Right atrium auricular region (tissue), 2 donors: ENCODE measurements around the gene RIMBP2. TPM values are rescaled to one million over a fixed set of nuclear protein-coding genes. Genes with fewer than 3 reads are reported as not detected.

Experiments
- DNase-seq: peaks from one replicate; pipeline ENCODE4 v3.0.0-alpha.2; 2019; ENCODE audit warnings: low spot score
- H3K27ac ChIP-seq, 2 donors: fragments of 200-600 bp; sonication (generic); 1 replicate in 1 of 2; 2 replicates in 1 of 2; pipeline ENCODE4 v1.5.1; 2016 to 2019
- H3K27me3 ChIP-seq, 2 donors: fragments of 200-600 bp; sonication (generic); one replicate each; pipeline versions ENCODE4 v1.5.1 to v1.6.0; 2017 to 2019
- H3K36me3 ChIP-seq: fragments of 200-600 bp; sonication (generic); one replicate; pipeline ENCODE4 v1.5.1; 2016
- H3K4me1 ChIP-seq, 2 donors: fragments of 200-600 bp; sonication (generic); one replicate each; pipeline versions ENCODE4 v1.5.1 to v1.6.0; 2017 to 2019
- H3K4me3 ChIP-seq, 2 donors: fragments of 200-600 bp; sonication (generic); 1 replicate in 1 of 2; 2 replicates in 1 of 2; pipeline ENCODE4 v1.5.1; 2017 to 2019; ENCODE audit warnings: mild to moderate bottlenecking in 1 of 2, moderate library complexity in 1 of 2
- H3K9me3 ChIP-seq, 2 donors: fragments of 200-600 bp; sonication (generic); one replicate each; pipeline ENCODE4 v1.5.1; 2019
- total RNA-seq, 2 donors: library from RNA; depleted of rRNA; stranded (reverse); fragments of >200 nt; gene quantifications; one replicate each; pipeline ENCODE4 v1.1.0, GENCODE V29; 2016
- TF ChIP-seq, protein P1 (sequence below), 2 donors: fragments of 200-600 bp; sonication (generic); IDR thresholded peaks; one replicate each; pipeline ENCODE4 v1.5.1; 2019; ENCODE audit warnings: antibody characterized with exemption in 2 of 2

RIMBP2 gene
- total RNA-seq, 2 donors from 2014 or later, result 0.04 TPM; not detected in 1

GRCh38 chr12:130391186-130391585 lies 324.9 kb downstream of the RIMBP2 start:
- Histone ChIP-seq H3K27me3 (no peaks in the 10 kb centered on the region), H3K9me3 (no peaks in the 10 kb centered on the region), H3K36me3 (no peaks in the 10 kb centered on the region), H3K27ac (no peak overlapping the region), H3K4me3 (no peak overlapping the region), H3K4me1 (no peaks in the 10 kb centered on the region)
- no peak for DNase-seq
- TF ChIP-seq, protein P1, sequence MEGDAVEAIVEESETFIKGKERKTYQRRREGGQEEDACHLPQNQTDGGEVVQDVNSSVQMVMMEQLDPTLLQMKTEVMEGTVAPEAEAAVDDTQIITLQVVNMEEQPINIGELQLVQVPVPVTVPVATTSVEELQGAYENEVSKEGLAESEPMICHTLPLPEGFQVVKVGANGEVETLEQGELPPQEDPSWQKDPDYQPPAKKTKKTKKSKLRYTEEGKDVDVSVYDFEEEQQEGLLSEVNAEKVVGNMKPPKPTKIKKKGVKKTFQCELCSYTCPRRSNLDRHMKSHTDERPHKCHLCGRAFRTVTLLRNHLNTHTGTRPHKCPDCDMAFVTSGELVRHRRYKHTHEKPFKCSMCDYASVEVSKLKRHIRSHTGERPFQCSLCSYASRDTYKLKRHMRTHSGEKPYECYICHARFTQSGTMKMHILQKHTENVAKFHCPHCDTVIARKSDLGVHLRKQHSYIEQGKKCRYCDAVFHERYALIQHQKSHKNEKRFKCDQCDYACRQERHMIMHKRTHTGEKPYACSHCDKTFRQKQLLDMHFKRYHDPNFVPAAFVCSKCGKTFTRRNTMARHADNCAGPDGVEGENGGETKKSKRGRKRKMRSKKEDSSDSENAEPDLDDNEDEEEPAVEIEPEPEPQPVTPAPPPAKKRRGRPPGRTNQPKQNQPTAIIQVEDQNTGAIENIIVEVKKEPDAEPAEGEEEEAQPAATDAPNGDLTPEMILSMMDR (IDR thresholded peaks at IDR 0.05), result no peak

- H3K27ac ChIP-seq, result no peak overlapping the region
- TF ChIP-seq, protein P1 (IDR thresholded peaks at IDR 0.05), result no peak
- no peaks in the 10 kb centered on the region for H3K27me3 ChIP-seq
- H3K4me3 ChIP-seq, result no peak overlapping the region
- H3K36me3 ChIP-seq, result no peaks in the 10 kb centered on the region
- no peak for DNase-seq
- H3K9me3 ChIP-seq, result no peaks in the 10 kb centered on the region
- H3K4me1 ChIP-seq, result no peaks in the 10 kb centered on the region
Observed at GRCh38 chr12:130385193-130385592, 330.9 kb downstream of the RIMBP2 start.

DNA sequence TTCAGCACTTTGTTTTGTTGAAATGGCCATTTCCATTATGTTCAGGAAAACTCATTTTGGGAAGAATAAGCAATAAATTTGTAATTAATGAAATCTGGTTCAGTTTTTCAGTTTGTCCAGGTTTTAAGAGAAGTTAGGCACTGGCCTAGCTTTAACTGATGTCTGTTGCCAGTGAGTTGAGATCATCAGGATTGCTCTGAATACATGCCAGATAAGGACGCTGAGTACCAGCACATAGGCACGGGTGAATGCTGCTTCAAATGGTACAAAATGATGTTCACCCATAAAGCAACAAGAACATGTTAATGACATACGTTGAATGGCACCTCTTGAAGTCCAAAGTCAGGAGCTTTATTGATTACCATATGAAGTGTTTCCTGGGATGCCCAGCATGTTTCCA lies 331.9 kb downstream of the RIMBP2 start:
- TF ChIP-seq, protein P1 (IDR thresholded peaks at IDR 0.05), result no peak
- no peak overlapping the region for H3K4me3 ChIP-seq
- no peaks in the 10 kb centered on the region for H3K9me3 ChIP-seq
- no peak overlapping the region for H3K27ac ChIP-seq
- no peak for DNase-seq
- H3K36me3 ChIP-seq, result no peaks in the 10 kb centered on the region
- no peaks in the 10 kb centered on the region for H3K4me1 ChIP-seq
- no peaks in the 10 kb centered on the region for H3K27me3 ChIP-seq

DNA sequence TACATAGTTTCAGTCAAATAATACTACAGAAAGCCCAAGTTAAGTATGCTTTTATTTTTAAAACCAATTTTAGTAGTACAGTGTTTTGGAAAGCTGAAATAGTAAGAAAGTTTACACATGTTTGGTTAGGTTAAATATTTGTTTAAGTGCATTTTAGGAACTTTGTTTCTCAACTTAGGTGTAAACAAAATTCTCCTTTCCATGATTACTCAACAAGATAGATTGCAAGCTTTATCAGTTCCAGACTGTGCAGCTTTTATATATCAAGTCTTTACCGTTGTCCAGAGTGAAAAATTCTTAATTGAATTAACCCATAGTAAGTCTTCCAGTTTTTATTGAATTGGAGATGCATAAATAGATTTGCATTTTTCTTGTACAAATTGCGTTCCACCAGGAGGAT lies 333.3 kb downstream of the RIMBP2 start:
- H3K36me3 ChIP-seq, result no peaks in the 10 kb centered on the region
- no peak overlapping the region for H3K27ac ChIP-seq
- H3K27me3 ChIP-seq, result no peaks in the 10 kb centered on the region
- no peaks in the 10 kb centered on the region for H3K9me3 ChIP-seq
- H3K4me1 ChIP-seq, result no peaks in the 10 kb centered on the region
- TF ChIP-seq, protein P1 (IDR thresholded peaks at IDR 0.05), result no peak
- no peak for DNase-seq
- no peak overlapping the region for H3K4me3 ChIP-seq

- Histone ChIP-seq H3K9me3 (no peaks in the 10 kb centered on the region), H3K4me3 (no peak overlapping the region), H3K4me1 (no peaks in the 10 kb centered on the region), H3K27ac (no peak overlapping the region), H3K36me3 (no peaks in the 10 kb centered on the region), H3K27me3 (no peaks in the 10 kb centered on the region)
- TF ChIP-seq, protein P1 (IDR thresholded peaks at IDR 0.05), result no peak
- no peak for DNase-seq
Observed at GRCh38 chr12:130375296-130376287, 340.5 kb downstream of the RIMBP2 start.
